K562 (cell line): ENCODE results near the gene GPR25. TPM values are rescaled to one million over a fixed set of nuclear protein-coding genes. Genes with fewer than 3 reads are reported as not detected.

ENCODE experiments used
- ATAC-seq: fragments of 200-7000 bp; cut with Tn5 transposase; 3 replicates; pipeline ENCODE4 v1.9.1; 2020; ENCODE audit warnings: moderate library complexity
- BruUV-seq: library from RNA; stranded (reverse); fragments of 400-500 nt; replicated peaks from 2 replicates; lab custom pipeline; 2021; lab: Mats Ljungman, UMichigan
- CTCF ChIA-PET: fragments of 300-600 bp; formaldehyde crosslinking; extraction: SDS; loops from one replicate; lab custom pipeline; 2021; ENCODE audit warnings: low intra/inter-chr PET ratio; lab: Yijun Ruan, JAX
- POLR2A ChIA-PET: fragments of 300-600, 350-650 bp; sonication (Branson Sonifier 250); formaldehyde crosslinking; extraction: SDS; loops from one replicate; lab custom pipeline; 2021; ENCODE audit warnings: antibody characterized with exemption, inconsistent platforms; lab: Yijun Ruan, JAX
- DNase-seq, 4 experiments: peaks; one replicate each; pipeline versions ENCODE4 v3.0.0 to v3.0.0-alpha.2; 2011 to 2018; ENCODE audit warnings: low spot score in 3 of 4, mixed read lengths in 3 of 4; ENCODE audit errors: extremely low read depth in 1 of 4
- FAIRE-seq: peaks from 2 replicates; lab custom pipeline; 2011; peaks lifted over from hg19 to GRCh38; lab: Jason Lieb, UNC
- H2AFZ ChIP-seq: 2 replicates; pipeline ENCODE4 v1.6.0; 2011; ENCODE audit warnings: low read depth, low read length, control low read depth, inconsistent platforms
- H3K27ac ChIP-seq: fragments of 200-600 bp; 3 replicates; pipeline ENCODE4 v1.8.0; 2011; ENCODE audit warnings: low read depth, mild to moderate bottlenecking, control low read depth, inconsistent platforms, low read length, moderate library complexity, mixed read lengths; ENCODE audit errors: extremely low read depth
- H3K27me3 ChIP-seq, 2 experiments: fragments of 300-600 bp in 1 of 2; 2 replicates in 1 of 2; 3 replicates in 1 of 2; pipeline versions ENCODE4 v1.6.0 to v1.8.0; 2011; ENCODE audit warnings: inconsistent platforms in 2 of 2, low read length in 2 of 2, mild to moderate bottlenecking in 1 of 2, mixed read lengths in 1 of 2, moderate library complexity in 1 of 2; ENCODE audit not compliant: control insufficient read depth in 2 of 2, insufficient read depth in 2 of 2
- H3K36me3 ChIP-seq: fragments of 300-600 bp; 3 replicates; pipeline ENCODE4 v1.8.0; 2011; ENCODE audit warnings: mild to moderate bottlenecking, low read length, inconsistent platforms; ENCODE audit not compliant: control insufficient read depth, insufficient read depth
- H3K4me1 ChIP-seq, 2 experiments: fragments of 200-600 bp in 1 of 2; replicated peaks in 1 of 2; 2 replicates in 1 of 2; 3 replicates in 1 of 2; pipeline versions ENCODE4 v1.5.1 to v1.8.0; 2011; ENCODE audit warnings: inconsistent platforms in 2 of 2, low read length in 2 of 2, mild to moderate bottlenecking in 1 of 2, mixed read lengths in 1 of 2, moderate library complexity in 1 of 2; ENCODE audit not compliant: control insufficient read depth in 2 of 2, insufficient read depth in 2 of 2
- H3K4me2 ChIP-seq: 2 replicates; pipeline ENCODE4 v1.6.1; 2011; ENCODE audit warnings: low read length, control low read depth, inconsistent platforms, mixed read lengths; ENCODE audit not compliant: insufficient read depth
- H3K4me3 ChIP-seq: fragments of 200-600 bp; sonication (generic), shearing (Covaris generic); 2 replicates; pipeline ENCODE4 v1.5.1; 2016; ENCODE audit warnings: control low read depth, inconsistent platforms
- H3K79me2 ChIP-seq: fragments of 200-600 bp; 3 replicates; pipeline ENCODE4 v1.8.0; 2011; ENCODE audit warnings: low read length, inconsistent platforms; ENCODE audit not compliant: control insufficient read depth, insufficient read depth
- H3K9ac ChIP-seq, 2 experiments: 2 replicates each; pipeline versions ENCODE4 v1.6.0 to v1.6.1; 2011; ENCODE audit warnings: low read depth in 2 of 2, low read length in 2 of 2, control low read depth in 1 of 2, inconsistent platforms in 1 of 2, mild to moderate bottlenecking in 1 of 2, mixed read lengths in 1 of 2; ENCODE audit not compliant: insufficient read depth in 1 of 2
- H3K9me1 ChIP-seq: one replicate; pipeline ENCODE4 v1.6.0; 2011; ENCODE audit warnings: inconsistent platforms, mild to moderate bottlenecking, low read length, moderate library complexity; ENCODE audit not compliant: control insufficient read depth, insufficient read depth
- H3K9me3 ChIP-seq: replicated peaks from 2 replicates; pipeline ENCODE4 v1.5.1; 2011; ENCODE audit warnings: low read depth, low read length, inconsistent platforms; ENCODE audit not compliant: control insufficient read depth, insufficient read depth
- H4K20me1 ChIP-seq: replicated peaks from 2 replicates; pipeline ENCODE4 v1.6.1; 2011; ENCODE audit warnings: low read length, inconsistent platforms, mixed read lengths; ENCODE audit not compliant: control insufficient read depth, insufficient read depth
- CCAR2 ChIP-seq: fragments of 200-400 bp; formaldehyde crosslinking; IDR thresholded peaks from 2 replicates; pipeline ENCODE4 v1.6.1; 2017; ENCODE audit warnings: mild to moderate bottlenecking, low read depth, low read length
- CGGBP1 ChIP-seq: fragments of 250-450 bp; sonication (Bioruptor Pico); IDR thresholded peaks from 2 replicates; pipeline ENCODE4 v1.9.0; 2021; ENCODE audit warnings: mild to moderate bottlenecking
- HES1 ChIP-seq: fragments of 450-650 bp; IDR thresholded peaks from 2 replicates; pipeline ENCODE4 v1.6.1; 2016; ENCODE audit warnings: low read depth, mild to moderate bottlenecking, moderate library complexity
- JUN ChIP-seq, 2 experiments: sonication (generic) in 1 of 2; formaldehyde crosslinking in 1 of 2; IDR thresholded peaks; 2 replicates each; pipeline versions ENCODE4 v1.6.1 to v1.8.0; 2012 to 2022; ENCODE audit warnings: borderline replicate concordance in 2 of 2, mild to moderate bottlenecking in 2 of 2, improper control_type of control experiment in 1 of 2, low read depth in 1 of 2, low read length in 1 of 2, missing genetic modification reagents in 1 of 2
- JUND ChIP-seq, 2 experiments: IDR thresholded peaks; 2 replicates in 1 of 2; 3 replicates in 1 of 2; pipeline ENCODE4 v1.6.1; 2011; ENCODE audit warnings: borderline replicate concordance in 2 of 2, low read depth in 2 of 2, low read length in 2 of 2, improper control_type of control experiment in 1 of 2, missing biosample characterization in 1 of 2, missing genetic modification characterization in 1 of 2, missing genetic modification reagents in 1 of 2
- NR0B1 ChIP-seq: fragments of 450-650 bp; IDR thresholded peaks from one replicate; pipeline ENCODE4 v1.6.1; 2018; ENCODE audit warnings: mild to moderate bottlenecking, moderate library complexity; ENCODE audit not compliant: partially characterized antibody
- RBBP5 ChIP-seq: fragments of 200-600 bp; sonication (generic); IDR thresholded peaks from 2 replicates; pipeline ENCODE4 v1.6.1; 2012; ENCODE audit warnings: borderline replicate concordance, mild to moderate bottlenecking, low read length, control low read depth, inconsistent platforms; ENCODE audit not compliant: insufficient read depth, poor library complexity, severe bottlenecking
- TFAM ChIP-seq: fragments of 250-450 bp; sonication (Bioruptor Pico); conservative IDR thresholded peaks from 2 replicates; pipeline ENCODE4 v1.5.0; 2021; ENCODE audit warnings: mild to moderate bottlenecking, moderate library complexity
- U2AF1 ChIP-seq: fragments of 200-400 bp; formaldehyde crosslinking; optimal IDR thresholded peaks from 2 replicates; pipeline ENCODE3; 2017; ENCODE audit warnings: mild to moderate bottlenecking, low read depth, low read length, moderate library complexity
- ZBTB17 ChIP-seq: fragments of 450-650 bp; formaldehyde crosslinking; IDR thresholded peaks from 2 replicates; pipeline ENCODE4 v1.4.0; 2020; ENCODE audit warnings: mild to moderate bottlenecking
- ZKSCAN8 ChIP-seq: fragments of 200-800 bp; sonication (Bioruptor generic); IDR thresholded peaks from 2 replicates; pipeline ENCODE4 v1.6.1; 2016; ENCODE audit warnings: missing genetic modification characterization, missing compliant biosample characterization
- ZNF324 ChIP-seq: fragments of 250-450 bp; sonication (Bioruptor Pico); IDR thresholded peaks from 2 replicates; pipeline ENCODE4 v1.4.0; 2020; ENCODE audit warnings: mild to moderate bottlenecking
- ZNF384 ChIP-seq: IDR thresholded peaks from 2 replicates; pipeline ENCODE4 v1.6.1; 2012; ENCODE audit warnings: low read depth, low read length, improper control_type of control experiment
- ZNF668 ChIP-seq: fragments of 250-450 bp; sonication (Bioruptor Pico); IDR thresholded peaks from 2 replicates; pipeline ENCODE4 v1.8.0; 2022; ENCODE audit warnings: mild to moderate bottlenecking, inconsistent platforms
- WGBS: fragments of 100-300 bp; shearing (Covaris generic); methylation state at CpG from one replicate; pipeline ENCODE4 v1.1.6; 2016; ENCODE audit warnings: low coverage, mixed read lengths; ENCODE audit not compliant: insufficient coverage; ENCODE audit errors: missing lambda C conversion rate; 5-methylcytosine and 5-hydroxymethylcytosine counted together
- in situ Hi-C: fragments of 300-500 bp; cut with MboI; formaldehyde crosslinking; loops from 4 replicates; pipeline ENCODE4 v1.15.0; 2018; ENCODE audit warnings: inconsistent platforms, mixed read lengths
- intact Hi-C: fragments of 100-400 bp; cut with micrococcal nuclease; formaldehyde crosslinking; loops from 2 replicates; pipeline ENCODE4 v1.14.2; 2022
- polyA plus RNA-seq, 8 experiments: library from polyadenylated mRNA; depleted of rRNA in 4 of 8; stranded (reverse) in 5 of 8; unstranded in 3 of 8; fragments of >200 nt; fragmentation: Nextera tagmentation in 2 of 8; fragmentation: Illumina TruSeq in 1 of 8; extraction: Ambion mirVana in 2 of 8; extraction: Trizol in 1 of 8; gene quantifications; 2 replicates each; pipeline versions ENCODE4 v1.2.1 to v1.2.3, GENCODE V29; 2011 to 2014; ENCODE audit warnings: inconsistent platforms in 1 of 8, missing spikeins in 1 of 8
- total RNA-seq, 7 experiments: library from RNA; depleted of rRNA in 6 of 7; stranded (reverse); fragments of >200 nt in 6 of 7; fragmentation: Illumina TruSeq in 2 of 7; extraction: Trizol in 2 of 7; gene quantifications; 2 replicates each; pipeline versions ENCODE4 v1.2.1 to v1.2.3, GENCODE V29; 2011 to 2021; ENCODE audit warnings: low replicate concordance in 1 of 7

Gene GPR25
- total and polyA plus RNA-seq, 9 of the 15 experiments (the other 6 are each of a cell fraction or from before 2014, with no cell fraction given): not detected

GRCh38 chr1:200846398-200846797 is 26.4 kb upstream of the GPR25 start (continued):
- no peak for TF ChIP-seq RBBP5

- DNase-seq: no peak
- no peaks in the 10 kb centered on the region for H3K36me3 ChIP-seq
- no peaks in the 10 kb centered on the region for H3K27me3 ChIP-seq
- H3K9me1 ChIP-seq: no peaks in the 10 kb centered on the region
- no peaks in the 10 kb centered on the region for H3K9me3 ChIP-seq
- no peak overlapping the region for H3K4me2 ChIP-seq
- CTCF ChIA-PET: no interaction called here
- POLR2A ChIA-PET: no interaction called here
- 12% methylated on average over 6 of the region's 6 CpGs for WGBS
- no peaks in the 10 kb centered on the region for H3K79me2 ChIP-seq
- no TSS peak for BruUV-seq
- H3K9ac ChIP-seq: no peak overlapping the region
- H3K4me1 ChIP-seq: no peaks in the 10 kb centered on the region
- no peak overlapping the region for H3K4me3 ChIP-seq
- in situ Hi-C loops (no loop called here), intact Hi-C loops (no loop called here)
- FAIRE-seq: no peak
- H3K27ac ChIP-seq: no peak overlapping the region
- no peak for ATAC-seq
- no peaks in the 10 kb centered on the region for H4K20me1 ChIP-seq
- H2AFZ ChIP-seq: no peak overlapping the region
- TF ChIP-seq ZNF668 (no peak), JUN (IDR thresholded peaks at IDR 0.05; ENCODE audit: borderline replicate concordance, low read depth, low read length) (no peak), JUN (CRISPR knock-in tag; IDR thresholded peaks at IDR 0.05; ENCODE audit: borderline replicate concordance) (no peak), U2AF1 (no peak), ZNF324 (CRISPR knock-in tag) (no peak), CGGBP1 (CRISPR knock-in tag) (no peak), ZNF384 (no peak), JUND (IDR thresholded peaks at IDR 0.05; ENCODE audit: borderline replicate concordance, low read depth, low read length) (no peak), JUND (tag; IDR thresholded peaks at IDR 0.05; ENCODE audit: borderline replicate concordance, low read depth, low read length) (no peak), ZKSCAN8 (CRISPR knock-in tag) (no peak), HES1 (no peak), ZBTB17 (CRISPR knock-in tag) (no peak), TFAM (CRISPR knock-in tag) (no peak), CCAR2 (no peak), NR0B1 (no peak)
These were observed 23.4 kb upstream of the GPR25 start for GRCh38 chr1:200849430-200849829.
